ENCODE data around the gene CSNK1E.

CSNK1E gene

DNA sequence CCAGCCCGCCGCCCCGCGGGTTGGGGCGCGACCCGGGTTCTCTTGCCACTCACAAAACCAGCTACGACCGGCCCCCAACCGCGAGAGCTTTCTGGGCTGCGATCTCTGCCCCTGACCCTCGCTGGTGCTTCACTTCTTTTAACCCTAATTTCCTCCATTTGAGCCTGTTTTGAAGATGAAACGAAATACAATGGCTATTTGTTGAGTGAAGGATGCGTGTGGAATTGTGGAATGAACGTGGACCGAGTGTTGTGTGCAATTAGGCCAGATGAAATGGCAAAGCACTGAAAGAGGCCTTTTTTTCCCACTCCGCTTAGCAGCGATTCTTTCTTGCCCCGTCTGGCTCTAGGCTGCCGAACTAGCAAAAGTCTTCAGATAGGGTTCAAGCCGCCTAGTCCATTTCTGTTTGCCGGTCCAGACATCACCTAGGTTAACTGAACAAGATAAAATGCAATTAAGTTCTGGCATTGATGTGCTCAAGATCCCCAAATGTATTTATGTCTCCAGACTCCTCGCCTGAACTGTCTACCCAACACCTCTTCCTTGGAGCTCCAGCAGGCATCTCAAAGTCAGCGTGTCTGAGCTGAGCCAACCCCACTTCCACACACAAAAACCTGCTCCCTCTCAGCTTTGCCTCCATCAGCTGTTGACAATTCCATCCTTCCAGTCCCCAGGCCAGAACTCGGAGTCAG, 44.0 kb downstream of the CSNK1E start:
- DNase-seq (ENCODE audit: low spot score), result no peak

- DNase-seq (ENCODE audit: low spot score), result peak; percentile 97
These were observed 44.7 kb downstream of the CSNK1E start, which contains the start of gene TMEM184B for GRCh38 chr22:38272373-38273134. TSS of gene TMEM184B (minus strand) at chr22:38273010. CDS start at chr22:38247961, 25,049 bp downstream.

GRCh38 chr22:38271927-38272372, 45.3 kb downstream of the CSNK1E start:
- DNase-seq (ENCODE audit: low spot score), result no peak

DNA sequence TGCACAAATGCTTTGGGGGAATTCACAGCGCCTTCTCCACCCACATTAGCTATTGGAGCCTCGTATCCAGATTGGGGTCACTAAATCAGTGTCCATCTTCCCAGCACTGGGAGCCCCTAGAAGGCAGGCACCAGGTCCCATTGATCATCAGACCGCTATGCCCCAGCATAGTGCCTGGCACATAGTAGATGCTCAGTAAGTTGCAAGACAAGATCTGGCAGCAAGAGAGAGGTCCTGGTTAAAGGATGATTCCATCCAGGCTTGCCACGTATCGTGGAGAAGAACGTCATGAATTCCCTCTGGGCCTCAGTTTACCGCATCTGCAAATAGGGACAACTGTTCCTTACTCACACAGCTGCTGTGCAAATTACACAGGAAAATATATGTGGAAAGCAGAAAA, 46.1 kb downstream of the CSNK1E start:
- no peak for DNase-seq (ENCODE audit: low spot score)

DNA sequence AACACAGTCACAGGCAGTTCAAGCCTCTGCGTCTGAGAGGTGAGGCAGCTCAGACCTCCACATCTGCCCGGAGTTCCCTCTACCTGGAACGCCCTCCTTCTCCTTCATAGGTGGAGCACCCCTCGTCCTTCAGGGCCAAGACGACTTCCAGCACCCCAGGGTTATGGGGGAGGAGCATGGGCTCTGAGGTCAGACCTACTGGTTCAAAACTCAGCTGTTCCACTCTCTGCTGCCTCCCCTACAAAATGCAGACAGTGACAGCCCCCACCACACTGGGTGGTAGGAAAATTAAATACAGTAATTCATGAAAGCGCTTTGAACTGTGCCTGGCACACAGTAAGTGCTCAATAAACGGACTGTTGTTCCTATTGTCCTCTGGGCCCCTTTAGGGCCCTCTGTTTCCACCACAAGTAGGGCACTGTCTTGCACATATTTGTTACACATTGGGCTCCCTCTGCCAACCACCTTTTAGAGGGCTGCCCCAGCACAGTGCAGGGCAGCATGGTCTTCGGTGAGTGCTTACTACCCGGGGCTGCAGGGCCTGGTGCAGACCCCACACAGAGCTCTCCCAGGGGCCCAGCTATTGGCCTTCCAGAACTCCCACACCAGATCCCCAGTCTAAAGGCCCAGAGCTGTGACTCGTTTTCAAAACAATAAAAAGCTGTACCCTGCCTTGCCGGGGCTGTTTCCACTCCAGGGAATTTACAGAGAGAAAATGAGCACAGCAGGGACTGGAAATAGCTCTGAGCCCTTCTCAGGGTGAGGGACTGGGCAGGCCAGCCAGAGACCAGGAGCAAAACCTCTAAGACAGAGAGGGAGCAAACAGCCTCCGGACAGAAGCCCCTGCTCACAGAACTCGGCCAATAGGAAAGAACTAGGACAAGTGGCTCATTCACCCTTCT, 46.9 kb downstream of the CSNK1E start:
- no peak for DNase-seq (ENCODE audit: low spot score)

- no peak for DNase-seq (ENCODE audit: low spot score)
These were observed 47.8 kb downstream of the CSNK1E start for GRCh38 chr22:38269466-38269865.

DNA sequence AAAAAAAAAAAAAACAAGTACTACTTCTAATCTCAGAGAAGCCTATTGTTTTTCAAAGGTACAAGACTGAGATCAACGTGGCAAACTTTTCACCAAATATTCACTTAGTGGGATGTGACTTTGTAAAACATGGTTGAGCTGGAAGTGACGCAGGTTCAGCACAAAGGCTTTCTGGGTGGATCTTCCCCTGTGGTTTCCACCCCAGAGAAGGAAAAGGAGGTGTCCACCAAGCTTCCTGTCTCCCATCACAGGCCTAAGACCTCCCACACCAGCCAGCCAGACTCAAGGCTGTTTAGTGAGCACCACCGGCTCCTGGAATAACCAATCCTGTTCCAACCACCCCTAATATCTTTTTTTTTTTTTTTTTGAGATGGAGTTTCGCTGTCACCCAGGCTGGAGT, 50.1 kb downstream of the CSNK1E start:
- peak; percentile 76 for DNase-seq (ENCODE audit: low spot score)

DNA sequence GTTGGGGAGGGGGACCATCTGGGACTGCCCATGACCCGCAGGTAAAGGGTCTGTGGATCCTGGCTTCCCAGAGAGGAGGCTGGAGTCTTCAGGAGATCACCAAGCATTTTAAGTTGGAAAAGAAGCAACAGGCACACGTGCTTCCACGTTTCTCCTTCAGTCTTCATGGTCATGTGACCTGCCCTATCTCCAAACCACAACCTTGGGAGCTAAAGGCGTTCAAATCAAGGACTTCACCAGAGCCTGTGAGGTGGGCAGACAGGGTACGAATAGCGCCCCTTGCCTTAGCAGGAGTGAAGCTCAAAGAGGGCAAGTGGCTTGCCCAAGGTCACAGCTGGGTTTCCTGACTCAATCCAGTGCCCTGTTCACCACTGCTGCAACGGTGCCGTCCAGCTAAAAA, 51.1 kb downstream of the CSNK1E start:
- no peak for DNase-seq (ENCODE audit: low spot score)

- no peak for DNase-seq (ENCODE audit: low spot score)
These were observed 52.9 kb downstream of the CSNK1E start for GRCh38 chr22:38264322-38264843.

GRCh38 chr22:38262051-38262795, 55.0 kb downstream of the CSNK1E start:
- DNase-seq (ENCODE audit: low spot score), result peak; percentile 34

DNA sequence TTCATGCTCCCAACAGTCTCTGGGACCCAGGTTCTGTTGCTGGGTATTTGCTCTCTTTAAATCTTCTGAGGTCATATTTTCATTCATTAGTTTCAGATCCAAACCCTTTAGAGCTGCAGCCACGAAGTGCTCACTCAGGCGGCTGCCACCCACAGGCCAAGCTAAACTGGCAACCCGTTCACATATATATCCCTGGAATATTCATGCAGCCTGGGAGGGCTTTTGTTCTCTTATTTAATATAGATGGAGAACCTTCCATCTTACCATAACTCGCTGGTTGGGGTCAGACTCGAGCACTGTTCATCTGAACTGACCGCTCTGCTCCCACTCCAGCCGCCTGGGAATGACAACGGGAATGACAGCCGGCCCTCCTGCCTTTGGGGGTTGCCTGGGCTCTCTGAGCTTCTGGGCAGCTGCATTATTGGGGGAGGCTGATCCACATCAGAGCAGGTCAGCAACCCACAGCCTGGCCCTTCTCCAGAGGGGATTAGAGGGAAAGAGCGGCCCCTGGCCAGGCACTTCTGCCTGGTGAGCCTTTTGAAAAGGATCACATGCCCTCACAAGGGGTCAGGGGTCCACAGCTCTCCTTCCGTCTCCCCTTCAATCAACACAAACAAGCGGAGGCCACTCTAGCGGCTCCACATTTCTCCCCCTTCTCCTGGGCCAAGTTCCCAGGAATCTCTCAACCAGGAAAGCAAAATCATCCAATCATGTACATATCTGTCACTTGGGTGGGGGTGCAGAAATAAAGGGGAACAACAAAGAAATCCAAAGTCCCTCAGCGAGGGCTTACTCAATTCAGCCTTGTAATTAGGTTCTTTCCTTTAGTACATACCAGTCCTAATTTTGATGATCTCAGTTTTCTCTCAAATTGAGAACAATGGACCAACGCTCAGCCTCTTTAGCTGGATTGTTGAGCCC, 56.2 kb downstream of the CSNK1E start:
- DNase-seq (ENCODE audit: low spot score), result peak; percentile 50

DNA sequence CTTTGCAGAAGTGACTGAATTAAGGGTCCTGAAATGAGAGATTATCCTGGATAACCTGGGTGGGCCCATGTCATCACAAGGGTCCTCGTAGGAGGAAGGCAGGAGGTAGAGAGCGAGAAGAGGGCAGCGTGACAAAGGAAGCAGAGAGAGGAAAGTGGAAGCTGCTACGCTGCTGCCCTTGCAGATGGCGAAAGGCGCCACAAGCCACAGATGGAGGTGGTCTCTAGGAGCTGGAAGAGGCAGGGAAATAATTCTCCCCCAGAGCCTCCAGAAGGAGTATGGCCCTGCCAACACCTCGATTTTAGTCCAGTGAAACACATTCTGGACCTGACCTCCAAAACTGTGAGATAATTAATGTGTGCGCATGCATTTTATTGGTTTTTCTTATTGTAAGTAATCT, 57.9 kb downstream of the CSNK1E start:
- DNase-seq (ENCODE audit: low spot score), result no peak

DNA sequence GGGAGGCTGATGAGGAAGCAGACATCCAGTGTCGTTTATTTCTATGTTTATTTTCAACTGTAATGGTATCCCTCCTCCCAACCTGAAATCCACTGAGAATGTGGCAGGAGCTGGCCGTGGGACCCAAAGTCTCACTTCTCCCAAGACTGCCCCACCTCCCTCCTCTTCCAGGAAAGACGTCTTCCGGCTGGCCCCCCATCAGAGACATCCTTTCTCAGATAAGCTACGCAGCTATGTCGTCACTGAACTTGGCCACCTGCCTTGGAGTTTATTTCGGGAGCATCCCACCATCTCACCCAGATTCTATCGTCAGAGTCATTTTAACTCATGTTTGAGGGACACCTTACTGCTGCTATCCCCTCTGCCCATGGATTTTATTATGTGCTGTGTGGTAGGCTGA, 58.3 kb downstream of the CSNK1E start:
- no peak for DNase-seq (ENCODE audit: low spot score)

- DNase-seq (ENCODE audit: low spot score), result no peak
These were observed 59.5 kb downstream of the CSNK1E start for GRCh38 chr22:38257650-38258250.

GRCh38 chr22:38257181-38257580, 60.1 kb downstream of the CSNK1E start:
- peak; percentile 86 for DNase-seq (ENCODE audit: low spot score)

GRCh38 chr22:38255697-38256096, 61.5 kb downstream of the CSNK1E start:
- DNase-seq (ENCODE audit: low spot score), result no peak

GRCh38 chr22:38251341-38251692, 65.9 kb downstream of the CSNK1E start:
- DNase-seq (ENCODE audit: low spot score), result no peak

GRCh38 chr22:38250643-38251340, 66.4 kb downstream of the CSNK1E start:
- no peak for DNase-seq (ENCODE audit: low spot score)
